Anterior cingulate cortex (tissue), 58 donors: Measurements from ENCODE around the gene GALNTL6.

Experiments
- DNase-seq, 58 donors: peaks; one replicate each; lab custom pipeline; 2025; lab: John Stamatoyannopoulos, UW

GALNTL6 gene

GRCh38 chr4:172099376-172099775 is 286.2 kb downstream of the GALNTL6 start:
- no peak for DNase-seq

GRCh38 chr4:172103456-172103855 is 290.3 kb downstream of the GALNTL6 start:
- DNase-seq: no peak

- DNase-seq: no peak
Measured at GRCh38 chr4:172104539-172104938, 291.3 kb downstream of the GALNTL6 start.

- no peak for DNase-seq
Measured at GRCh38 chr4:172105918-172106317, 292.7 kb downstream of the GALNTL6 start.

GRCh38 chr4:172109466-172109865 is 296.3 kb downstream of the GALNTL6 start:
- DNase-seq: no peak

GRCh38 chr4:172124656-172125308 is 311.6 kb downstream of the GALNTL6 start:
- no peak for DNase-seq

- no peak for DNase-seq
Measured at GRCh38 chr4:172125443-172125842, 312.2 kb downstream of the GALNTL6 start.

- DNase-seq: peak in 1 of 58 donors; percentile 1
Measured at GRCh38 chr4:172127168-172127567, 314.0 kb downstream of the GALNTL6 start.

- no peak for DNase-seq
Measured at GRCh38 chr4:172129593-172129992, 316.4 kb downstream of the GALNTL6 start.

- no peak for DNase-seq
Measured at GRCh38 chr4:172134521-172134920, 321.3 kb downstream of the GALNTL6 start.

GRCh38 chr4:172141025-172141424 is 327.8 kb downstream of the GALNTL6 start:
- no peak for DNase-seq

GRCh38 chr4:172142281-172142741 is 329.1 kb downstream of the GALNTL6 start:
- DNase-seq: peak in 1 of 58 donors; percentile 6

- DNase-seq: no peak
Measured at GRCh38 chr4:172143605-172144314, 330.6 kb downstream of the GALNTL6 start.

GRCh38 chr4:172147687-172148086 is 334.5 kb downstream of the GALNTL6 start:
- DNase-seq: no peak

- DNase-seq: no peak
Measured at GRCh38 chr4:172149329-172149728, 336.1 kb downstream of the GALNTL6 start.

- no peak for DNase-seq
Measured at GRCh38 chr4:172152284-172152683, 339.1 kb downstream of the GALNTL6 start.

- DNase-seq: no peak
Measured at GRCh38 chr4:172153719-172154118, 340.5 kb downstream of the GALNTL6 start.

GRCh38 chr4:172155838-172156345 is 342.7 kb downstream of the GALNTL6 start:
- DNase-seq: no peak

- no peak for DNase-seq
Measured at GRCh38 chr4:172157946-172158345, 344.7 kb downstream of the GALNTL6 start.

GRCh38 chr4:172163215-172163614 is 350.0 kb downstream of the GALNTL6 start:
- DNase-seq: no peak

GRCh38 chr4:172168888-172169287 is 355.7 kb downstream of the GALNTL6 start:
- DNase-seq: no peak

- DNase-seq: no peak
Measured at GRCh38 chr4:172169871-172170270, 356.7 kb downstream of the GALNTL6 start.
